Activated CD4-positive, alpha-beta T cell treated with anti-CD3 and anti-CD28 coated beads, Interleukin-2, amount 50 U/mL, for 1 hour (primary cell): ENCODE data around the gene FCRL5.
"Not testable (repeated sequence)": the region's sequence is repeated elsewhere in the genome, so short reads cannot be mapped to it uniquely, and the experiment has no call there.

Experiments
- DNase-seq: peaks from one replicate; pipeline ENCODE4 v3.0.0-alpha.2; 2020

The FCRL5 gene

GRCh38 chr1:157551694-157552693, at the start of gene FCRL5:
TSS of gene FCRL5 (minus strand) at chr1:157552515. CDS start at chr1:157552362, 153 bp downstream.
- no peak for DNase-seq

GRCh38 chr1:157600236-157600635, 47.9 kb upstream of the FCRL5 start:
- DNase-seq, result no peak

GRCh38 chr1:157597959-157598667, 45.8 kb upstream of the FCRL5 start, which contains the start of gene FCRL4:
TSS of gene FCRL4 (minus strand) at chr1:157598085. CDS start at chr1:157597944, 141 bp downstream.
- DNase-seq, result no peak

GRCh38 chr1:157596384-157596783, 44.1 kb upstream of the FCRL5 start:
- DNase-seq, result no peak

GRCh38 chr1:157595356-157595755, 43.0 kb upstream of the FCRL5 start:
- no peak for DNase-seq

- no peak for DNase-seq
Measured at GRCh38 chr1:157585984-157586383, 33.7 kb upstream of the FCRL5 start.

GRCh38 chr1:157584503-157584902, 32.2 kb upstream of the FCRL5 start:
- no peak for DNase-seq

GRCh38 chr1:157580828-157581210, 28.5 kb upstream of the FCRL5 start:
- DNase-seq, result no peak

GRCh38 chr1:157580179-157580827, 28.0 kb upstream of the FCRL5 start:
- no peak for DNase-seq

GRCh38 chr1:157577420-157577819, 25.1 kb upstream of the FCRL5 start:
- DNase-seq, result no peak

- no peak for DNase-seq
Measured at GRCh38 chr1:157575744-157576143, 23.4 kb upstream of the FCRL5 start.

- DNase-seq, result no peak
Measured at GRCh38 chr1:157574836-157575235, 22.5 kb upstream of the FCRL5 start.

- DNase-seq, result no peak
Measured at GRCh38 chr1:157566484-157567300, 14.4 kb upstream of the FCRL5 start.

GRCh38 chr1:157562515-157562914, 10.2 kb upstream of the FCRL5 start:
- DNase-seq, result no peak

- no peak for DNase-seq
Measured at GRCh38 chr1:157558119-157558518, 5.8 kb upstream of the FCRL5 start.

GRCh38 chr1:157548081-157548480, 4.2 kb downstream of the FCRL5 start:
- not testable (repeated sequence) for DNase-seq

GRCh38 chr1:157542676-157543075, 9.6 kb downstream of the FCRL5 start:
- no peak for DNase-seq

- DNase-seq, result no peak
Measured at GRCh38 chr1:157540852-157541251, 11.5 kb downstream of the FCRL5 start.

GRCh38 chr1:157540160-157540748, 12.1 kb downstream of the FCRL5 start:
- DNase-seq, result no peak

GRCh38 chr1:157539568-157539967, 12.7 kb downstream of the FCRL5 start:
- no peak for DNase-seq

- no peak for DNase-seq
Measured at GRCh38 chr1:157532569-157532968, 19.7 kb downstream of the FCRL5 start.
